Measurements from ENCODE around the gene MALRD1. TPM values are rescaled to one million over a fixed set of nuclear protein-coding genes. Genes with fewer than 3 reads are reported as not detected.

MALRD1 gene
- total RNA-seq, 2 experiments from 2014 or later: not detected

DNA sequence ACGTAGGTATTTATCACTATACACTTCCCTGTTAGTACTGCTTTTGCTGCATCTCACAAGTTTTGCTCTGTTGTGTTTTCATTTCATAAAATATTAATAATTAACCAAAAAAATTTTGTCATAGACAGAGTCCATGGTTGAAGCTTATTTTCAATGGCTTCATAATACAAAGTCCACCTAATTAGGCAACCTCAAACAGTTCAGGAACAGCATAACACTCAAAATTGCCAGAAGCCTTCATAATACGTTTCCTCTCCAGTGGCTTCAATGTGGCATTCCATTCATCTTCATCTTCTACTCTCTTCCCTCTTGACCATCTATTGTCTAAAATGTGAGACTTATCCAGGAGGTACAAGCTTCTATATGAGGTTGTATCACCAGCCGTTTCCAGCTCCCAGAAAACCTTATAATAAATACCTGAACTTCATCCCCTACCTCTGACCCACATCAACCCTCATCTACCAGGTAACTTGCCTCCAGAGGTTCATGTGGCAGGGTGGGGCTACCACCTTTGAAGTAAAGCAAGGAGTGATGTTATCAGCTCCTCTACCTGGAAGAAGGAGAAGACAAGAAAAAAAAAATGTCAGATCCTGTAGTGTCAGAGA is 337.3 kb downstream of the MALRD1 start:
- Mint-ChIP-seq H3K9me3 (peaks cover 2% of the 10 kb centered on the region), H3K27ac (no peak overlapping the region), H3K27me3 (no peaks in the 10 kb centered on the region), H3K4me3 (no peak overlapping the region), H3K36me3 (ENCODE audit: low read depth) (no peaks in the 10 kb centered on the region), H3K4me1 (ENCODE audit: low read depth) (no peaks in the 10 kb centered on the region)
- H3K4me3 ChIP-seq (ENCODE audit: low read length): no peak overlapping the region
- intact Hi-C loops (cut with DNase I, micrococcal nuclease): no loop called here
- TF ChIP-seq, protein P1, sequence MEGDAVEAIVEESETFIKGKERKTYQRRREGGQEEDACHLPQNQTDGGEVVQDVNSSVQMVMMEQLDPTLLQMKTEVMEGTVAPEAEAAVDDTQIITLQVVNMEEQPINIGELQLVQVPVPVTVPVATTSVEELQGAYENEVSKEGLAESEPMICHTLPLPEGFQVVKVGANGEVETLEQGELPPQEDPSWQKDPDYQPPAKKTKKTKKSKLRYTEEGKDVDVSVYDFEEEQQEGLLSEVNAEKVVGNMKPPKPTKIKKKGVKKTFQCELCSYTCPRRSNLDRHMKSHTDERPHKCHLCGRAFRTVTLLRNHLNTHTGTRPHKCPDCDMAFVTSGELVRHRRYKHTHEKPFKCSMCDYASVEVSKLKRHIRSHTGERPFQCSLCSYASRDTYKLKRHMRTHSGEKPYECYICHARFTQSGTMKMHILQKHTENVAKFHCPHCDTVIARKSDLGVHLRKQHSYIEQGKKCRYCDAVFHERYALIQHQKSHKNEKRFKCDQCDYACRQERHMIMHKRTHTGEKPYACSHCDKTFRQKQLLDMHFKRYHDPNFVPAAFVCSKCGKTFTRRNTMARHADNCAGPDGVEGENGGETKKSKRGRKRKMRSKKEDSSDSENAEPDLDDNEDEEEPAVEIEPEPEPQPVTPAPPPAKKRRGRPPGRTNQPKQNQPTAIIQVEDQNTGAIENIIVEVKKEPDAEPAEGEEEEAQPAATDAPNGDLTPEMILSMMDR (IDR thresholded peaks at IDR 0.05): no peak
- no peak for ATAC-seq (ENCODE audit: poor library complexity)
- H3K27ac ChIP-seq (ENCODE audit: low read depth in 1 of 2, low read length in 2 of 2): no peak overlapping the region
- H3K4me1 ChIP-seq (ENCODE audit: insufficient read depth, low read length): no peaks in the 10 kb centered on the region
- CTCF ChIA-PET: no interaction called here
- no peak for DNase-seq
- no peaks in the 10 kb centered on the region for H3K36me3 ChIP-seq (ENCODE audit: insufficient read depth, low read length)
- peaks cover 3 to 4% of the 10 kb centered on the region in 2 experiments for H3K9me3 ChIP-seq (ENCODE audit: control insufficient read depth in 1 of 2, insufficient read depth in 1 of 2, low read length in 2 of 2)
- no peaks in the 10 kb centered on the region for H3K27me3 ChIP-seq (ENCODE audit: control insufficient read depth in 1 of 2, insufficient read depth in 2 of 2, low read length in 2 of 2)
- POLR2A ChIA-PET: no interaction called here

DNA sequence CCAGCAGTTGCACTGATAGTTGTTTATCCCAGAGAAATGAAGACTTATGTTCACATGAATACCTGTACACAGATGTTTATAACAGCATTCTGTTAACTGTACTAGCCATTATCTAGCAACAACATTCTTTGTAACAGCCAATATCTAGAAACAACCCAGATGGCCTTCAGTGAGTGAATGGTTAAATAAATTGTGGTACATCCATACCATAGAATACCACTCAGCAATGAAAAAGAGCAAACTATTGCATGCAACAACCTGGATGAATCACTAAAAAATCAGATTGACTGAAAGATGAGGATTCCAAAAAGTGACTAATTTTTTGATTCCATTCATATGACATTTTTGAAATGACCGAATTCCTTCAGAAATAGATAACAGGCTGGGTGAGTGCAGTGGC is 360.3 kb downstream of the MALRD1 start:
- no peaks in the 10 kb centered on the region for H3K4me1 Mint-ChIP-seq (ENCODE audit: low read depth)
- Histone ChIP-seq H3K4me3 (ENCODE audit: low read length) (no peak overlapping the region), H3K9me3 (ENCODE audit: control insufficient read depth in 1 of 2, insufficient read depth in 1 of 2, low read length in 2 of 2) (no peaks in the 10 kb centered on the region), H3K36me3 (ENCODE audit: insufficient read depth, low read length) (no peaks in the 10 kb centered on the region), H3K4me1 (ENCODE audit: insufficient read depth, low read length) (no peaks in the 10 kb centered on the region), H3K27ac (ENCODE audit: low read depth in 1 of 2, low read length in 2 of 2) (no peak overlapping the region), H3K27me3 (ENCODE audit: control insufficient read depth in 1 of 2, insufficient read depth in 2 of 2, low read length in 2 of 2) (no peaks in the 10 kb centered on the region)
- no peak overlapping the region for H3K27ac Mint-ChIP-seq
- no peak overlapping the region for H3K4me3 Mint-ChIP-seq
- H3K36me3 Mint-ChIP-seq (ENCODE audit: low read depth): no peaks in the 10 kb centered on the region
- CTCF ChIA-PET: no interaction called here
- no peak for ATAC-seq (ENCODE audit: poor library complexity)
- no peaks in the 10 kb centered on the region for H3K27me3 Mint-ChIP-seq
- POLR2A ChIA-PET: no interaction called here
- intact Hi-C loops (cut with DNase I, micrococcal nuclease): no loop called here
- H3K9me3 Mint-ChIP-seq: peaks cover 6% of the 10 kb centered on the region
- TF ChIP-seq, protein P1 (IDR thresholded peaks at IDR 0.05): no peak
- DNase-seq: no peak

DNA sequence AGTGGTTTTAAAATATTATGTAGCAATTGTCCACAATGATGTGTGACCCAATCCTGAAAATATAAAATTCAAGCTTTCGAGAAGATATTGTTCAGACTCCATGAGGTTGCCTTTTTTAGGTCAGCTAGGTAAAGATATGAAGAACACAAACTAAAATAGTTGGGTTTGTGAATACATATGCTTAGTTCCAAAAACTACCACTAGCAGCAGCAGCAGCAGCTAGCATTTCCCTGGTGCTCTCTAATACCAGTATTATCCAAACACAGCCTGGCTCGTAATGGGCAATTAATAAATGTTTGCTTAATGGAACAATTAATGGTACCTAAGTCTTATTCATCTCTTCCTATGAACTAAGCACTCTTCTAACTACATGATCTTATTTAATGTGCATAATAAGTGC is 362.5 kb downstream of the MALRD1 start:
- DNase-seq: no peak
- no peaks in the 10 kb centered on the region for H3K9me3 ChIP-seq (ENCODE audit: control insufficient read depth in 1 of 2, insufficient read depth in 1 of 2, low read length in 2 of 2)
- H3K27me3 ChIP-seq (ENCODE audit: control insufficient read depth in 1 of 2, insufficient read depth in 2 of 2, low read length in 2 of 2): no peaks in the 10 kb centered on the region
- ChIA-PET CTCF (no interaction called here), POLR2A (no interaction called here)
- H3K27ac ChIP-seq (ENCODE audit: low read depth in 1 of 2, low read length in 2 of 2): no peak overlapping the region
- no peaks in the 10 kb centered on the region for H3K27me3 Mint-ChIP-seq
- no peaks in the 10 kb centered on the region for H3K36me3 ChIP-seq (ENCODE audit: insufficient read depth, low read length)
- no peak overlapping the region for H3K4me3 Mint-ChIP-seq
- no peak overlapping the region for H3K4me3 ChIP-seq (ENCODE audit: low read length)
- no peak for ATAC-seq (ENCODE audit: poor library complexity)
- H3K27ac Mint-ChIP-seq: no peak overlapping the region
- TF ChIP-seq, protein P1 (IDR thresholded peaks at IDR 0.05): no peak
- intact Hi-C loops (cut with DNase I, micrococcal nuclease): no loop called here
- H3K4me1 ChIP-seq (ENCODE audit: insufficient read depth, low read length): no peaks in the 10 kb centered on the region
- H3K4me1 Mint-ChIP-seq (ENCODE audit: low read depth): no peaks in the 10 kb centered on the region
- no peaks in the 10 kb centered on the region for H3K36me3 Mint-ChIP-seq (ENCODE audit: low read depth)
- peaks cover 7% of the 10 kb centered on the region for H3K9me3 Mint-ChIP-seq

Data from CD4-positive, alpha-beta T cell (primary cell).